ENCODE results near the gene INPP5K. TPM values are rescaled to one million over a fixed set of nuclear protein-coding genes. Genes with fewer than 3 reads are reported as not detected.

The INPP5K gene
- total and polyA plus RNA-seq, 7 experiments from 2014 or later: 50.5 to 184 (median 84.2) TPM

- Mint-ChIP-seq H3K27me3 (no peaks in the 10 kb centered on the region), H3K9me3 (no peaks in the 10 kb centered on the region), H3K36me3 (peaks cover 6 to 47% (median 10%) of the 10 kb centered on the region in 5 donors), H3K4me1 (peaks cover 0 to 16% (median 5%) of the 10 kb centered on the region in 7 donors), H3K27ac (no peak overlapping the region), H3K4me3 (no peak overlapping the region)
- no peak for DNase-seq
- Histone ChIP-seq H3K4me1 (ENCODE audit: control insufficient read depth in 2 of 2, insufficient read depth in 2 of 2, low read length in 2 of 2) (no peaks in the 10 kb centered on the region), H3K4me3 (ENCODE audit: low read length) (no peak overlapping the region), H3K36me3 (ENCODE audit: control insufficient read depth in 2 of 3, insufficient read depth in 3 of 3, low read length in 3 of 3) (peaks cover 0 to 60% (median 7%) of the 10 kb centered on the region in 3 experiments), H3K27ac (ENCODE audit: low read depth, low read length) (no peak overlapping the region), H3K9me3 (ENCODE audit: control insufficient read depth in 2 of 3, low read length in 3 of 3) (no peaks in the 10 kb centered on the region), H3K27me3 (ENCODE audit: control insufficient read depth in 2 of 2, insufficient read depth in 2 of 2, low read length in 2 of 2) (no peaks in the 10 kb centered on the region)
- ChIA-PET CTCF (no interaction called here), POLR2A (no interaction called here)
- intact Hi-C loops (cut with micrococcal nuclease): no loop called here
- ATAC-seq: no peak
Measured at GRCh38 chr17:1551741-1552140, 35.3 kb upstream of the INPP5K start.

- H3K36me3 Mint-ChIP-seq: peaks cover 4 to 48% (median 12%) of the 10 kb centered on the region in 5 donors
- no peaks in the 10 kb centered on the region for H3K27me3 Mint-ChIP-seq
- ATAC-seq (no peak), DNase-seq (no peak)
- no peak overlapping the region for H3K27ac ChIP-seq (ENCODE audit: low read depth, low read length)
- H3K4me1 Mint-ChIP-seq: peaks cover 0 to 3% (median 0%) of the 10 kb centered on the region in 7 donors
- intact Hi-C loops (cut with micrococcal nuclease): no loop called here
- H3K4me3 ChIP-seq (ENCODE audit: low read length): no peak overlapping the region
- CTCF ChIA-PET: interaction anchor here (0.7 kb wide), 1 partner anchor 17 kb away, joined by 3 read pairs; no protein-coding TSS in a partner anchor
- H3K4me1 ChIP-seq (ENCODE audit: control insufficient read depth in 2 of 2, insufficient read depth in 2 of 2, low read length in 2 of 2): no peaks in the 10 kb centered on the region
- H3K36me3 ChIP-seq (ENCODE audit: control insufficient read depth in 2 of 3, insufficient read depth in 3 of 3, low read length in 3 of 3): peaks cover 0 to 61% (median 7%) of the 10 kb centered on the region in 3 experiments
- no peaks in the 10 kb centered on the region for H3K9me3 ChIP-seq (ENCODE audit: control insufficient read depth in 2 of 3, low read length in 3 of 3)
- H3K27me3 ChIP-seq (ENCODE audit: control insufficient read depth in 2 of 2, insufficient read depth in 2 of 2, low read length in 2 of 2): no peaks in the 10 kb centered on the region
- POLR2A ChIA-PET: no interaction called here
- H3K9me3 Mint-ChIP-seq: no peaks in the 10 kb centered on the region
- no peak overlapping the region for H3K4me3 Mint-ChIP-seq
- no peak overlapping the region for H3K27ac Mint-ChIP-seq
Measured at GRCh38 chr17:1548032-1548431, 31.6 kb upstream of the INPP5K start.

- H3K27ac ChIP-seq (ENCODE audit: low read depth, low read length): no peak overlapping the region
- peaks cover 0 to 62% (median 2%) of the 10 kb centered on the region in 3 experiments for H3K36me3 ChIP-seq (ENCODE audit: control insufficient read depth in 2 of 3, insufficient read depth in 3 of 3, low read length in 3 of 3)
- no peaks in the 10 kb centered on the region for H3K27me3 Mint-ChIP-seq
- DNase-seq (no peak), ATAC-seq (no peak)
- POLR2A ChIA-PET: interaction anchor here (0.6 kb wide), 1 partner anchor 12 kb away, joined by 3 read pairs; no protein-coding TSS in a partner anchor
- H3K27me3 ChIP-seq (ENCODE audit: control insufficient read depth in 2 of 2, insufficient read depth in 2 of 2, low read length in 2 of 2): no peaks in the 10 kb centered on the region
- H3K4me3 Mint-ChIP-seq: no peak overlapping the region
- H3K9me3 ChIP-seq (ENCODE audit: control insufficient read depth in 2 of 3, low read length in 3 of 3): no peaks in the 10 kb centered on the region
- CTCF ChIA-PET: no interaction called here
- H3K4me3 ChIP-seq (ENCODE audit: low read length): no peak overlapping the region
- peak overlapping the region in 1 of 9 donors; percentile 9 for H3K27ac Mint-ChIP-seq
- H3K9me3 Mint-ChIP-seq: no peaks in the 10 kb centered on the region
- no peaks in the 10 kb centered on the region for H3K4me1 ChIP-seq (ENCODE audit: control insufficient read depth in 2 of 2, insufficient read depth in 2 of 2, low read length in 2 of 2)
- H3K4me1 Mint-ChIP-seq: peaks cover 0 to 3% (median 0%) of the 10 kb centered on the region in 7 donors
- intact Hi-C loops (cut with micrococcal nuclease): no loop called here
- H3K36me3 Mint-ChIP-seq: peaks cover 6 to 43% (median 11%) of the 10 kb centered on the region in 5 donors
Measured at GRCh38 chr17:1546292-1546922, 30.0 kb upstream of the INPP5K start.

GRCh38 chr17:1545618-1546017 is 29.2 kb upstream of the INPP5K start:
- Histone ChIP-seq H3K4me3 (ENCODE audit: low read length) (no peak overlapping the region), H3K9me3 (ENCODE audit: control insufficient read depth in 2 of 3, low read length in 3 of 3) (no peaks in the 10 kb centered on the region), H3K27ac (ENCODE audit: low read depth, low read length) (no peak overlapping the region), H3K36me3 (ENCODE audit: control insufficient read depth in 2 of 3, insufficient read depth in 3 of 3, low read length in 3 of 3) (peaks cover 0 to 62% (median 0%) of the 10 kb centered on the region in 3 experiments), H3K4me1 (ENCODE audit: control insufficient read depth in 2 of 2, insufficient read depth in 2 of 2, low read length in 2 of 2) (no peaks in the 10 kb centered on the region), H3K27me3 (ENCODE audit: control insufficient read depth in 2 of 2, insufficient read depth in 2 of 2, low read length in 2 of 2) (no peaks in the 10 kb centered on the region)
- DNase-seq (no peak), ATAC-seq (no peak)
- peaks cover 0 to 3% (median 0%) of the 10 kb centered on the region in 7 donors for H3K4me1 Mint-ChIP-seq
- peaks cover 2 to 44% (median 7%) of the 10 kb centered on the region in 5 donors for H3K36me3 Mint-ChIP-seq
- H3K9me3 Mint-ChIP-seq: no peaks in the 10 kb centered on the region
- CTCF ChIA-PET: no interaction called here
- POLR2A ChIA-PET: interaction anchor here (0.6 to 1.0 kb wide), 2 partner anchors 11 to 30 kb away, joined by 3 to 4 read pairs; partner anchors contain the start of gene INPP5K
- H3K27ac Mint-ChIP-seq: peak overlapping the region in 1 of 9 donors; percentile 41
- H3K4me3 Mint-ChIP-seq: no peak overlapping the region
- intact Hi-C loops (cut with micrococcal nuclease): no loop called here
- H3K27me3 Mint-ChIP-seq: no peaks in the 10 kb centered on the region

GRCh38 chr17:1542316-1542715 is 25.9 kb upstream of the INPP5K start:
- CTCF ChIA-PET: no interaction called here
- no peak overlapping the region for H3K27ac Mint-ChIP-seq
- no peaks in the 10 kb centered on the region for H3K9me3 Mint-ChIP-seq
- no peak overlapping the region for H3K27ac ChIP-seq (ENCODE audit: low read depth, low read length)
- H3K4me3 ChIP-seq (ENCODE audit: low read length): no peak overlapping the region
- no peaks in the 10 kb centered on the region for H3K27me3 Mint-ChIP-seq
- H3K4me1 ChIP-seq (ENCODE audit: control insufficient read depth in 2 of 2, insufficient read depth in 2 of 2, low read length in 2 of 2): no peaks in the 10 kb centered on the region
- H3K27me3 ChIP-seq (ENCODE audit: control insufficient read depth in 2 of 2, insufficient read depth in 2 of 2, low read length in 2 of 2): no peaks in the 10 kb centered on the region
- DNase-seq (no peak), ATAC-seq (no peak)
- intact Hi-C loops (cut with micrococcal nuclease): no loop called here
- H3K9me3 ChIP-seq (ENCODE audit: control insufficient read depth in 2 of 3, low read length in 3 of 3): no peaks in the 10 kb centered on the region
- no peak overlapping the region for H3K4me3 Mint-ChIP-seq
- peaks cover 0 to 71% (median 6%) of the 10 kb centered on the region in 3 experiments for H3K36me3 ChIP-seq (ENCODE audit: control insufficient read depth in 2 of 3, insufficient read depth in 3 of 3, low read length in 3 of 3)
- peaks cover 0 to 2% (median 0%) of the 10 kb centered on the region in 7 donors for H3K4me1 Mint-ChIP-seq
- POLR2A ChIA-PET: no interaction called here
- peaks cover 0 to 37% (median 6%) of the 10 kb centered on the region in 5 donors for H3K36me3 Mint-ChIP-seq

- Histone ChIP-seq H3K4me1 (ENCODE audit: control insufficient read depth in 2 of 2, insufficient read depth in 2 of 2, low read length in 2 of 2) (no peaks in the 10 kb centered on the region), H3K27me3 (ENCODE audit: control insufficient read depth in 2 of 2, insufficient read depth in 2 of 2, low read length in 2 of 2) (no peaks in the 10 kb centered on the region), H3K36me3 (ENCODE audit: control insufficient read depth in 2 of 3, insufficient read depth in 3 of 3, low read length in 3 of 3) (peaks cover 0 to 69% (median 6%) of the 10 kb centered on the region in 3 experiments), H3K9me3 (ENCODE audit: control insufficient read depth in 2 of 3, low read length in 3 of 3) (no peaks in the 10 kb centered on the region), H3K27ac (ENCODE audit: low read depth, low read length) (no peak overlapping the region), H3K4me3 (ENCODE audit: low read length) (no peak overlapping the region)
- DNase-seq (no peak), ATAC-seq (no peak)
- H3K27me3 Mint-ChIP-seq: no peaks in the 10 kb centered on the region
- intact Hi-C loops (cut with micrococcal nuclease): no loop called here
- no peaks in the 10 kb centered on the region for H3K9me3 Mint-ChIP-seq
- ChIA-PET CTCF (no interaction called here), POLR2A (no interaction called here)
- no peak overlapping the region for H3K4me3 Mint-ChIP-seq
- H3K36me3 Mint-ChIP-seq: peaks cover 0 to 37% (median 6%) of the 10 kb centered on the region in 5 donors
- H3K4me1 Mint-ChIP-seq: peaks cover 0 to 2% (median 0%) of the 10 kb centered on the region in 7 donors
- H3K27ac Mint-ChIP-seq: no peak overlapping the region
Measured at GRCh38 chr17:1541367-1541904, 25.0 kb upstream of the INPP5K start.

Measured in naive thymus-derived CD4-positive, alpha-beta T cell (primary cell).